ENCODE data around the gene SSTR3. TPM values are rescaled to one million over a fixed set of nuclear protein-coding genes. Genes with fewer than 3 reads are reported as not detected.
A peak's percentile ranks its signal among the peaks of the same experiment; 100 is the strongest.

SSTR3 gene
- total and polyA plus RNA-seq, 2 experiments from 2014 or later = 0.06 TPM; not detected in 1

- H3K4me1 ChIP-seq (ENCODE audit: low read depth) = peaks cover 6% of the 10 kb centered on the region
- no peak for TF ChIP-seq CTCF (IDR thresholded peaks at IDR 0.05; ENCODE audit: low read depth, low read length)
- no peak overlapping the region for H3K27ac ChIP-seq
- no peak overlapping the region for H3K4me3 ChIP-seq
- H3K36me3 ChIP-seq = no peaks in the 10 kb centered on the region
- no peaks in the 10 kb centered on the region for H3K27me3 ChIP-seq
- no peaks in the 10 kb centered on the region for H3K9me3 ChIP-seq (ENCODE audit: low read depth)
- no peak for DNase-seq (ENCODE audit: low read depth in 1 of 2, low spot score in 1 of 2)
Observed at GRCh38 chr22:37177755-37178154, 34.5 kb downstream of the SSTR3 start.

- Histone ChIP-seq H3K36me3 (no peaks in the 10 kb centered on the region), H3K4me3 (no peak overlapping the region), H3K4me1 (ENCODE audit: low read depth) (peaks cover 6% of the 10 kb centered on the region), H3K9me3 (ENCODE audit: low read depth) (no peaks in the 10 kb centered on the region), H3K27me3 (no peaks in the 10 kb centered on the region), H3K27ac (no peak overlapping the region)
- no peak for DNase-seq (ENCODE audit: low read depth in 1 of 2, low spot score in 1 of 2)
- no peak for TF ChIP-seq CTCF (IDR thresholded peaks at IDR 0.05; ENCODE audit: low read depth, low read length)
Observed at GRCh38 chr22:37177221-37177620, 35.1 kb downstream of the SSTR3 start.

DNA sequence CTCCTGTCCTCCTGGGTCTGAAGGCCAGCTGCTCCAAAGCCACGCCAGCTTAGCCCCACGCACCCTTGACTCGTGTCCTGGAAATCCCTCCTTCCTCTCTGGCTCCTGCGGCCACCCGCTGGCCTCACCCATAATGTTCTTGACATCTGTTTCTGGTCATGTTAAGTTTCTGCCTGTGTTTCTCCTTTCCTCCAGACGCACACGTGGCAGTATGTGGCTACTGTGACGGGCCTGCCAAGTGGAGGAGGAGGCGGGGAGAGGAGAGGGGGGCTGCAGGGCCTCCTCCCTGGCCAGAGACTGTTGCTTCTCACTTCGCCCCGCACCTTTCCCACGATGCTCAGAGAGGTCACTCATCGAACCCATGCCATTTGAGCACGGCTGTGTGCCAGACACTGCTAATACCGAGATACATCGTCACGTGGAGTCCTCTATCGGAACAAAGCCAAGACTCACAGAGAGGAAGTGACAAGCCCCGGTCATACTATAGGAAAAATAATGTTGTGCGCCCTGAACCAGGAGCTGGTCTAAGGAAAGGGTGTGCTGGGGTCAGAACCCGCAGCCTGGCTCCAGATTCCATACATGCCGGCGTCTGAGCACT is 35.7 kb downstream of the SSTR3 start:
- Histone ChIP-seq H3K27me3 (no peaks in the 10 kb centered on the region), H3K27ac (no peak overlapping the region), H3K4me1 (ENCODE audit: low read depth) (peaks cover 6% of the 10 kb centered on the region), H3K4me3 (no peak overlapping the region), H3K9me3 (ENCODE audit: low read depth) (no peaks in the 10 kb centered on the region), H3K36me3 (no peaks in the 10 kb centered on the region)
- TF ChIP-seq CTCF (IDR thresholded peaks at IDR 0.05; ENCODE audit: low read depth, low read length) = peak; percentile 5
- DNase-seq (ENCODE audit: low read depth in 1 of 2, low spot score in 1 of 2) = peak in 1 of 2 donors; percentile 89

- Histone ChIP-seq H3K9me3 (ENCODE audit: low read depth) (no peaks in the 10 kb centered on the region), H3K27me3 (no peaks in the 10 kb centered on the region), H3K4me1 (ENCODE audit: low read depth) (peaks cover 6% of the 10 kb centered on the region), H3K27ac (no peak overlapping the region), H3K36me3 (no peaks in the 10 kb centered on the region), H3K4me3 (no peak overlapping the region)
- DNase-seq (ENCODE audit: low read depth in 1 of 2, low spot score in 1 of 2) = no peak
- TF ChIP-seq CTCF (IDR thresholded peaks at IDR 0.05; ENCODE audit: low read depth, low read length) = no peak
Observed at GRCh38 chr22:37175414-37176281, 36.6 kb downstream of the SSTR3 start.

DNA sequence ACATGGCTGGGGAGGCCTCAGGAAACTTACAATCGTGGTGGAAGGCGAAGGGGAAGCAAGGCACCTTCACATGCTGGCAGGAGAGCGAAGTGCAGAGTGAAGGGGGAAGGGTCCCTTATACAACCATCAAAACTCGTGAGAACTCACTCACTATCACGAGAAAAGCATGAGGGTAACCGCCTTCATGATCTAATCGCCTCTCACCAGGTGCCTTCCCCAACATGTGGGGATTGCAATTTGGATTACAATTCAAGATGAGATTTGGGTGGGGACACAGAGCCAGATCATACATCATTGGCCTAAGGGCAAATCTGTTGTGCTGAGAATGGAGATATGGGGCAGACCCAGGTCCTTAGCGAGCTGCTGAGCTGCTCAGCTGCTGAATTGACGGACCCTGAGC is 37.3 kb downstream of the SSTR3 start:
- peaks cover 6% of the 10 kb centered on the region for H3K4me1 ChIP-seq (ENCODE audit: low read depth)
- no peak for DNase-seq (ENCODE audit: low read depth in 1 of 2, low spot score in 1 of 2)
- H3K27me3 ChIP-seq = no peaks in the 10 kb centered on the region
- H3K4me3 ChIP-seq = no peak overlapping the region
- no peak overlapping the region for H3K27ac ChIP-seq
- no peaks in the 10 kb centered on the region for H3K36me3 ChIP-seq
- TF ChIP-seq CTCF (IDR thresholded peaks at IDR 0.05; ENCODE audit: low read depth, low read length) = no peak
- H3K9me3 ChIP-seq (ENCODE audit: low read depth) = no peaks in the 10 kb centered on the region

Measured in cardiac muscle cell (in vitro differentiated cells and primary cell).